Measurements from ENCODE around the gene CAMTA1.

- TF ChIP-seq CTCF (IDR thresholded peaks at IDR 0.05) (no peak), POLR2A (IDR thresholded peaks at IDR 0.05) (no peak), POLR2AphosphoS5 (IDR thresholded peaks at IDR 0.05; ENCODE audit: insufficient read depth in 1 of 2, low read depth in 1 of 2) (no peak)
These were observed 934.3 kb downstream of the CAMTA1 start for GRCh38 chr1:7719468-7720094.
